Stimulated activated CD4-positive, alpha-beta T cell treated with anti-CD3 and anti-CD28 coated beads, TNF-alpha, amount 100 ng/mL, for 48 hours (primary cell): Measurements from ENCODE around the gene NDEL1.
"Not testable (repeated sequence)": the region's sequence is repeated elsewhere in the genome, so short reads cannot be mapped to it uniquely, and the experiment has no call there.

Experiments
- DNase-seq, 3 donors: peaks; one replicate each; pipeline ENCODE4 v3.0.0-alpha.2; 2020; ENCODE audit warnings: low read depth in 3 of 3

Gene NDEL1, protein sequence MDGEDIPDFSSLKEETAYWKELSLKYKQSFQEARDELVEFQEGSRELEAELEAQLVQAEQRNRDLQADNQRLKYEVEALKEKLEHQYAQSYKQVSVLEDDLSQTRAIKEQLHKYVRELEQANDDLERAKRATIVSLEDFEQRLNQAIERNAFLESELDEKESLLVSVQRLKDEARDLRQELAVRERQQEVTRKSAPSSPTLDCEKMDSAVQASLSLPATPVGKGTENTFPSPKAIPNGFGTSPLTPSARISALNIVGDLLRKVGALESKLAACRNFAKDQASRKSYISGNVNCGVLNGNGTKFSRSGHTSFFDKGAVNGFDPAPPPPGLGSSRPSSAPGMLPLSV

DNA sequence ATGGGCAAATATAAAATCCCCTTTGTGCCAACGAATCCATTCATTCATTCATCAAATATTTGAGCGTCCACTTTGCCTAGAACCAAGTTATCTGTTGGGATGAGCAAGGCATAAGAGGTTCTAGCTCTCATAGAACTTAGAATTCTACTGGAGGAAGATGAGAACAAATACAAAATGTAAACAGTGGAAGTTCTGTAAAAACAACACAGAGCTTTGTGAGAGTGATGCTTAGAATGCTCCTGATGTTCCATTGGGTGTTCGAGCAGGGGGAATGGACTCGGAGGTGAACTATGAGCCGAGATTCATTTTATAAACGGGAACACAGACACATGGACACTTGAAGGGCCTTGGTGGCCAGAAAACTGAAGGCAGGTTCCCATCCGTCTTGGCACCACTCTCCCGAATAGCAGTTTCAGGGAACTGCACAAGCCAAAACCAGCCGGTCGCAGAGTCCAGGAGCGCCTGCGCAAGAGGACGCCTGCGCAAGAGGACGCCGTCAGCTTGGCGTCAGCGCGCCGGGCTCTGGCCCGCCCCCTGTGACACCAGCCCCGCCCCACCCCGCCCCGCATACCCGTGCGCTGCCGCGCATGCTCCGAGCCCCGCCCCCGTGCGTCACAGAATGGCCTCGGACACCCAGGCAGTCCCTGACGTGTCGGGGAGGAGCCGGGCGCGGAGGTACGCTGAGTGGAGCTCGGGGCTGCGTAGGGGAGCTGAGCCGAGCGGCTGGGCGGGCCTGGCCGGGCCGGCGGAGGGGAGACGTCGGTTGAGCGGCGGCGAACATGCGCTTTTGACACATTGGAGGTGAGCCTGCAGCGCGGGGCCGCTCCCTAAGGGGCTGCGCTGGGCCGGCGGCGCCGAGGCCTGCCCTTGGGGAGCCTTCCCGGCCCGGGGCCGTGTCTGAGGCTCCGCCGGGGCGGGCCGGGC lies at the start of gene NDEL1:
Gene NDEL1 (plus strand): TSS at position 640 of the 924 bp plus-strand sequence. CDS start 8,388 bp downstream, outside the sequence.
- DNase-seq = peak; percentile 98 to 99 (median 98)

DNA sequence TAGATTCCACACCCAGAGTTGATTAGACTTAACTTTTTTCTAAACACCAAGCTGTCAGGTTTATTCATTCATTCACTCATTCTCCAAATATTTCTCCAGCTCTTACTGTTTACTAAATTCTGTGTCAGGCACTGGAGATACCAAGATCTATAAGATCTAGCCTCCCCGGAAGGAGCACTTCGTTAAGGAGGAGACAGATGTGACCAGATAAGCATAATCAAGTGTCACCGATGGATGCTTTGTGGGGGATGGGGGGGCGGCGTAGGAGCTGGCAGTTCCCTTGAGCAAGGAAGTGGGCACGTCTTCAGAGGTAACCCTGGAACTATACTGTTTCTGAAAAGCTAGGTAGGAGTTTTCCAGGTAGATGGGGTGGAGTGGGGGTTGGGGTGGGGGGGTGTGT lies 48.8 kb upstream of the NDEL1 start:
- DNase-seq = no peak

DNA sequence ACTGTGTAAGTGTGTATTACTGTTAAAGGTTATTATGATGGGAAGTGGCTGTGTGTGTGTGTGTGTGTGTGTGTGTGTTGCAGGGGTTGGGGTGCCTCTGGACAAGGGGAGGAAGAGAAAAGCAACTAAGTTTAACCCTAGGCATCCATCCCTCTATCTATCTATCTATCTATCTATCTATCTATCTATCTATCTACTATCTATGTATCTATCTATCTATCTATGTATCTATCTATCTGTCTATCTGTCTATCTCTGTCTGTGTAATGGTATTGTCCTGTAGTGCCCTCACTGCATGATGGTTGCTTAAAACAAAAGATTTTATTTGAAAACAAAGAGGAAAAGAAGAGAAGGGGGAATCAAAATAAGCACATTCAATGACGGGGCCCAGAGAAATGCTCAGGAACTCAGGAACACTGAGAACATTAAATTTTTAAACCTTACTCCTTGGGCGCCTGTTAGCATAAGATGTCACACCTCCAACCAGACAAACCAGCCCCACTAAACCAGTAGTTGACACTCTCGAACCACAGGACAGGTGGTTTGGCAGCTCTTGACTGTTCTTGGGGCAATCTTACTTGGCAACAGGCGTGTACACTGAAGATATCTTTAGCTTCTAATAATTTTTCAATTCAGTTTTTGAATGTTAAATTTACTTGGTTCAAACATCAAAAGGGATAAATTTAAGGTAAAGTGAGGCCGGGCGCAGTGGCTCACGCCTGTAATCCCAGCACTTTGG lies 47.6 kb upstream of the NDEL1 start:
- DNase-seq = no peak

DNA sequence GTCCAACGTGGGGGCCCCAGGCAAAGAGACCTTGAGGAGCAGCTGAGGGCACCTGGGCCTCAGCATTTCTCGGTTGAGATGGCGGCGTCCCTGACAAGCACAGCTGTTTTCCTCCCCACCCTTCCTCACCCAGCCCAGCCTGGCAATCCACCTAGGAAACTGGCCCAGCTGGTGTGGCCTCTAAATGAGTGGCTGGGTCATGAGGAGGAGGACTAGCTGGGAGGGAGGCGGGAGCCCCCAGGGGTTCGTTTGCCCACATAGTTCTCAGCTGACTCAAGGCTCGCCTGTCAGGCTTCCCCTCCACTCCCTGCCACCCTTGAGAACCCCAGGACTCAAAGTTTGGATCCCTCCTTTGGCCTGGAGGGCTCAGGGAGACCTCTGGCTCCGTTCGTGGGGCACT lies 44.0 kb upstream of the NDEL1 start:
- no peak for DNase-seq

DNA sequence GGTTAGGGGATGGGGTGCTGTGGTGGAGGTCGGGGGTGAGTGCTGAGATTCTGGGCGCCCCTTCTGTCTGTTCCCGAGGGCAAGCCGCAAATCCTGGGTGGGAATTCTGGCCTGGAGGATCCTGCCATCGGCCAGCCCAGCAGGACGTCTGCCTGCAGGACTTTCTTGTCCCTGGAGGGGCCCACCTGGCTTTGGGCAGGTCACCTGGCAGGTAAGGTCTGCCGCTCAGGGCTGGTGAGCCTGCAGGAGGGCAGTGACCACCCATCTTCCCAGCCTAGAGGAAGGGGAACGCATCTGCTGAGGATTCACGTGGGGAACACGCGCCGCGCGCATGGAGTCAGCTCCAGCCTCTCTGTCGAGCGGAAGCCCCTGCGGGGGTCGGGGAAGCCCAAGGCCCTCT lies 43.4 kb upstream of the NDEL1 start:
- no peak for DNase-seq

DNA sequence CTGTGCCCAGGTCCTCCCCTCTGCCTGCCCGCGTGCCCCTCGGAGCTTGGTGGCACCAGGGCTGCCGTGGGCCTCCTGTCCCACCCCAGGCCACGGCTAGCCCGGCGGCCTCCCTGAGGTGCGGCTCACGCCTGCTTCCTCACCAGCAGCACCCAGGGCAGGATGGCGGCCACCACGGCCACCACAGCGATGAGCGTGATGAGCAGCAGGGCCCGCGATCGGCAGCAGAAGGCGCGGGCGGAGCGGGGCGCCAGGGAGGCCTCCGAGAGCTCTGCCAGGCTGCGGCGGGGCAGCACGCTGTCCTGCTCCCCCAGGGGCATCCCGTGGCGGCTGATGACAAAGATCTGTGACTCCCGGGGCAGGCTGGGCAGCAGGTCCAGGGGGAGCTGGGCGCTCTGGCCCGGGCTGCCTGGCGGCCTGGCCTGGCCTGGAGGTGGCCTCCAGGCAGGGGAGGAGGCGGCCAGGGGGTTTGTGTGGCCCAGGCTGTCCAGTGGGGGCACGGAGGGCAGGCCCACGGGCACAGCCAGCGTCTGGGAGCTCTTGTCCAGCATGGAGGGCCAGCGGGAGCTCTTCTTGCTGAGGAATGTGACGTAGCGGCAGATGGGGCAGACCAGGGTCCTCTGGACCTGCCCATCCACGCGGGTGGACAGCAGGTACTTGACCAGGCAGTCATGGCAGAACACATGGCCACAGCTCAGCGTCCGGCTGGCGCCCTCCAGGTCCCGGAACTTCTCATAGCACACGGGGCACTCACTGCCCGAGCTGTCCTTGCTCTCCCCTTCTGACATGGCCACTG lies 42.8 kb upstream of the NDEL1 start:
- no peak for DNase-seq

DNA sequence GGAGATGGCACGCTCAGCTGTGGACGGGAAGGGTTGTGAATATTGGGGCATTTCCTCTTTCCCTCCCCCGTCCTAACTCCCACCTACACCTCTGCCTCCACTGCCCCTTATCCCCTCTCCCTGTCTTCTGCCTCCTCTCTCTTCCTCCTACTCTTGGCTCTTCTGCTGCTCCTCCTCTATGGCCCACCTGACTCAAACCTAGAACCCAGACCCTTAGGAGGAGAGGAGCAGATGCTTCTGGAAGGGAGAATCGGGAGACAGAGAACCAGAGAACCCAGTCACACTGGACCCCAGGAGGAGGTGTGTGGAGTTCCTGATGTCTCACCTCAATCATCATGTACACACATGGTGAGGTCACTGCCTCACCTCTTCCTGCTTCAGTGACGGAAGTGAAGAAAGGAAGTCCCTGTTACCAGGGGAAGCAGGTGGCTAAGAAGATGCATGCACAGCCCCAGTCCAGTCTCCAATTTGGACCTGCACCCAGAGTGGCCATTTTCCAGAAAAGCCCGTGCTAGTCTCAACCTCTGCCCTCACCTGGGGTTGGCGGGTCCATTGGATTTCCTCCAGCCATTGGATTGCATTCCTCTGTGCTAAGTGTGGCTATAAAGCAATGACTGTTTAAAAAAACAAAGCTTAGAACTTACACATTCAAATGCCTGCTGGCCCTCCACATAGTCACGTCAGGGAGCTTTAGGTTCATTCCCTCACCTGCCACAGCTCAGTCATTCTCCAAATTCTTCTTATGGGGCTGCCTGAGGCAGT lies 42.0 kb upstream of the NDEL1 start:
- DNase-seq = no peak

DNA sequence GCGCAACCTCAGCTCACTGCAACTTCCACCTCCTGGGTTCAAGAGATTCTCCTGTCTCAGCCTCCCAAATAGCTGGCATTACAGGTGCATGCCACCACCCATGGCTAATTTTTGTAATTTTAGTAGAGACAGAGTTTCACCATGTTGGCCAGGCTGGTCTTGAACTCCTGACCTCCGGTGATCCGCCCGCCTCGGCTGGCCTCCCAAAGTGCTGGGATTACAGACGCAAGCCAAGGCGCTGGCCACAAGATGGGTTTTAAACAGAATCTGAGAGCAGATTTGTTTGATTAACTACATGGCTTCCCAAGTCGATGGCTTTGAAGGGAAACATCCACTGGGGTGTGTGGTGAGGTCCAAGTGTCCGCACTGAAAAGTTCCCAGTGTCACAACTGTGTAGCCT lies 41.2 kb upstream of the NDEL1 start:
- not testable (repeated sequence) for DNase-seq

DNA sequence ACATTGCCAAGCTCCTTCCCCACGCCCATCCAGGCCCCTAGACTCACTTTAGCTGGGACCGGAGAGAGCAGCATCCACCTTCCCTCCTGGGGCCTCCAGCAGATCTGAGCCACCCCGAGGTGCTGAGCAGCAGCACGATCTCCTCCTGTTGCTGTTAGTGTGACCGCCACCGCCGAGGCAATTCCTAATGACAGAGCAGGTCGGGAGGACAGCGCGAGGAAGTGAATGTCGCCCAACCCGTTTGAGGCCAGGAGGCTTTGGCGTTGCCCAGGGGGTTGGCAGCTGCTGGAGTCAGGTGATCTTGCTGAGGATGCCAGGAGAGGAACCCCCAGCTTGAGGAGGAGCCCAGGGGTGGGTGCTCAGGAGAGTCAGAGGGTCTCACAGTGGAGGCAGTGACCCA lies 38.0 kb upstream of the NDEL1 start, which contains the start of gene RNF222:
Gene RNF222 (minus strand): TSS at position 192 of the 400 bp plus-strand sequence. CDS start 4,366 bp downstream, outside the sequence.
- DNase-seq = no peak

DNA sequence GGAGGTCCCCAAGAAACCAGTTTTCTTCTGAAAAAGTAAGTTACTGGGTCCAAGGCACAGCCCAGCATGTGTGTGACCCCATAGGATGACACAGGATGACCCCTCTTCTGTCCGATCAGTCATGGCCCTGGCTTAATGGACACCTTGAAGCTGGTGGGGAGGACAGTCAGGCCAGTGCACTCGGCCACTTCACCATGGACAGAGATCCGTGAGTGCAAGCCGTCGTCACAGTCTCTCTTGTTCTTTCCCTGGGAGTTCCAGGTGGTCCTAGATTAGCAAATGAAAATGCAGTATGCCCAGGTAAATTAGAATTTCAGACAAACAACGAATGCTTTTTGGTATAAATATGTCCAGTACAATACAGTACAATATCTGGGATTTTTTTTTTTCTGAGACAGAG lies 36.7 kb upstream of the NDEL1 start:
- no peak for DNase-seq

DNA sequence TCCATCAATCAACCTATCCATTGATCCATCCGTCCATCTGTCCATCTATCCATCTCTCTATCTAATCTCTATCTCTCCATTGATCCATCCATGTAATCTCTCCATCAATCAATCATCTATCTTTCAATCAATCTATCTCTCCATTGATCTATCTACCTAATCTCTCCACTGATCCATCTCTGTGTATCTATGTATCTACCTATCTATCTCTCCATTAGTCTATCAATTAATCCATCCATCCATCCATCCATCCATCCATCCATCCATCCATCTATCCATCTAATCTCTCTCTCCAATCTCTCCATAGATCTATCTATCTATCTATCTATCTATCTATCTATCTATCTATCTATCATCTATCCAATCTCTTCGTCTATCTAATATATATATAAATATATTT lies 34.6 kb upstream of the NDEL1 start:
- no peak for DNase-seq

DNA sequence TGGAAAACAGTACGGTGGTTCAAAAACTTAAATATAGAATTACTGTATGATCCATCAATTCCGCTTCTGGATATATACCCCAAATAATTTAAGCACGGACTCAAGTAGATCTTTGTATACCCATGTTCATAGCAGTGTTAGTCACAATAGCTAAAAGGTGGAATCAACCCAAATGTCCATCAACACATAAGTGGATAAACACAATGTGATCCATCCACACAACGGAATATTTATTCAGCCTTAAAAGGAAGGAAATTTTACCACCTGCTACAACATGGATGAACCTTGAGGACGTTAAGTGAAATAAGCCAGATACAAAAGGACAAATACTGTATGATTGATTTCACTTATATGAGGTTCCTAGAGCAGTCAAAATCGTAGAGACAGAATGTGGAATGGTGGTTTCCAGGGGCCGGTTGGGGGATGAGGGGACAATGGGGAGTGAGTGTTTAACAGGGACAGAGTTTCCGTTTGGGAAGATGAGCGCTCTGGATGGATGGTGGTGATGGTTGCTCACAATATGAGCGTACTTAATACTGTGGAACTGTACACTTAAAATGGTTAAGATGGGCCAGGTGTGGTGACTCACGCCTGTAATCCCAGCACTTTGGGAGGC lies 32.7 kb upstream of the NDEL1 start:
- no peak for DNase-seq

DNA sequence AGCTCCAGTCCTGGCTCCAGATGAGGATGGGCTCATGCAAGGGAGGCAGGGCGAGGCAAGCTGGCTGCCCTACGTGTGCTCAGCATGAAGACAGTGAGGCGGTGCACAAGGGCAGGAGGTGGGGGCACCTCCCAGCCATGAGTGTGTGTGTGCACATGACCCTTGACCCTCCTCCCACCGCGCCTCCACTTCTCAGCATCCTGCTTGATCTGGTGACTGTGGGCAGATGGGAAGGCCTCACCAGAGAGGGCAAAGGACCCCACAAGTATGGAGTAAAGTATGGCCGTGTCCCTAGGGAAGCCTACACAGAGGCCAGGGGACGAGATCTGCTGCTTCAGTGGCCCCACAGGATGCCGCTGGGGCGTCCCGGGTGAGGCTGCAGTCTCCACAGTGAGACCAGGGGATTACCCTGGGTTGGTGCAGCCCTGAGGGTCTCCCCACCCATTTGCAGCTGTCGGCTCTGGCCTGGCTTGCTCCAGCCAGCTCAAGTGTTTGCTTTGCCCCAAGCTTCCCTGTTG lies 30.1 kb upstream of the NDEL1 start:
- DNase-seq = no peak

DNA sequence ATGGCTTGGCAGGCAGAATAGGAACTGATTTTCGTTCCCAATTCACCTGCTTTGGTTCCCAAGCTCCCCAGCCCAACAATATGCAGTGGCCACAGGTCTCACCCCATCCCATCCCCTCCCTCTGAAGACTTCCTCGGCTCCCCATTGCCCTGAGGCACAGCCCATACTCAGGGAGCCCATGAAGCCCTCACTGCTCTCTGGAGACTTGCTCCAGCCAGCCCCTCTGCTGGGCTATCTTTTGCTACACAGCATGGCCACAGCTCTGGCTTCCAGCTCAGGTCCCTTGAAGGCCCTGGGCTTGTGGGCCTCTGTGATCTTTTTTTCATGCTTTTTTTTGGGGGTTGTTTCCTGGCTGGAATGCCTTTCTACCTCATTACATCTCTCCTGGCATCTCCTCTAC lies 29.5 kb upstream of the NDEL1 start:
- DNase-seq = no peak

DNA sequence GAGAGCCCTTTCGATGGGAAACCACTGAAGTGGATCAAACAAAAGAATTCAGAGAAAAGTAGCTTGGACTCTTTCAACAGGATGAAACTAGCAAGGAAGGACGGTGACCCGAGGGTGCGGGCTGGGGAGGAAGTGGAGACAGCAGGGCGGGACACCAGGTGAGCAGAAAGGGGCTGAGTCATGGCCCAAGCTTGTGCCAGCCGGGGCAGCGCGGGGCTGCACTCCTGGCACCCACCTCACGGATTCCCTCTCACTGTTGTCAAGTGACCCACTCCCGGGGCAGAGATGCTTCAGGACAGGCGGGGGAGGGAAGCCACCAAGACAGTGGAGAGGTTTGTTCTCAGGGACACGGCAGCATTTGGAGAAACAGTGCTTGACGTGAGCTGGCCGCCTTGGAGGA lies 27.3 kb upstream of the NDEL1 start:
- DNase-seq = no peak

DNA sequence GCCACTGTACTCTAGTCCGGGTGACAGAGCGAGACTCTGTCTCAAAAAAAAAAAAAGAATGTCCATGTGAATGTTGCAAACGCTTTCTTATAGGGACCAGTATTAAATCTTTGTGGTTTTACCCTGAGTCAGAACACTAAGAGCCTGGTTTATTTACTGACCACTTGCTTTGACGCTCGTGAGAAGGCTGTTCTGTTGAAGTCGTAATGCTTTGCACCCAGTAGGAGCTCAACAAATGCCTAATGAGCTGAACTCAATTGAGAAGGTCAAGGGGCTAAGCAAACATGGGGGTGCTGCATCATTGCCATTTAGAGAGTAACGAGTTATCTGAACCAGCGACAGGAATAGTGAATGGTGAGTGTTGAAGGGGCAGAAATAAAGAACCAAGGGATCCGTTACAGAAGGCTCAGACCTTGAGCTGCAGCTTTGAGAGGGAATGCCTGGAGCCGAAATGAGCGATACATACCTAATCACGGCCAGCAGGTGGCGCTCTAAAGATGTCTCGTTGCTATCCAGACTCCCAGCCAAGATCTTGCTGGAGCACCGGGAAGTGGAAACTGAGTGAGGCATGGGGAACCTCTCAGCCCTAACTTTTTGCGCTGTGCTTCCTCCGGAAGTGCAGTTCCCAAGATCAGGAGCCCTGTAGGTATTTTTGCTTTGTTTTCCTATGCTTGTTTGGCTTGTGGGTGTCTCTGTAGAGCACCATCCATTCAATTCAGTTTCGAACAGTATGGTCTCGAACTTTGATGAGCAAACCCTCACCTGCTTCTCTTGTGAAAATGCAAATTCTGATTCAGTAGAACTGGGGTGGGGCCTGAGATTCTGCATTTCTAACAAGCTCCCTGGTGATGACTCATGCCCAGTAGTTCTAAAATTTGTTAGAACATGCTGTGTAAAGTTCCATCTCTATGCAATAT lies 25.5 kb upstream of the NDEL1 start:
- peak; percentile 42 to 75 (median 70) for DNase-seq

DNA sequence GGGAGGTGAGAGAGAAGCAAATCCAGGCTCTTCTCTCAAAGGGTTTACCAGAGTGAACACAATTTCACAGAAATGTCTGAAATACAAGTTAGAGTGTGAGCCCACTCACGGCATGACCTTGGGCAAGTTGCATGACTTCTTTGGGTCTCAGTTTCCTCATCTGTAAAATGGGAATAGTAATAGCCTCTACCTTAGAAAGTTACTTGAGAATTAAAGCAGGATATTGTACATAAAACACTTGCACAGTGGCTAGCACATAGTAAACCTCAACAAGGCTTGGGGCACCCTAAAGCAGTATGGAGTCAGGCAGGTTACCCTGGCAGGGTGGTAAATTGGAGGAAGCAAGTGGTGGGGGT lies 24.8 kb upstream of the NDEL1 start:
- no peak for DNase-seq

DNA sequence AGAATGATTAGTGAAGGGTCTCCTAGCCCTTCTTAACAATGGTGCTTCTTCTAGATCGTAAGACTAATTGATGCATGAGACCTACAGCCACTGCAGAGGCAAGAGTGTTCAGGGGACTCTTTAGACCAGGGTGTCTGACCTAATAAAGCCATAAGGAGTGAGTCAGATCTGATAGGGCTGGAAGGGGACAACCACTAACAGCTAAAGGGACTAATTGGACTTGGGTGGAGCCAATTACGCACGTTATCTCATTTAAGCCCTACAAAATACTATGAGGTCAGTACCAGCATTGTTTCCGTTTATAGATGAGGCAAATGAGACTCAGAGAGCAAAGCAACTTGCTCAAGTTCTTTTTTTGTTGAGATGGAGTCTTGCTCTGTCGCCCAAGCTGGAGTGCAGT lies 23.6 kb upstream of the NDEL1 start:
- DNase-seq = no peak

DNA sequence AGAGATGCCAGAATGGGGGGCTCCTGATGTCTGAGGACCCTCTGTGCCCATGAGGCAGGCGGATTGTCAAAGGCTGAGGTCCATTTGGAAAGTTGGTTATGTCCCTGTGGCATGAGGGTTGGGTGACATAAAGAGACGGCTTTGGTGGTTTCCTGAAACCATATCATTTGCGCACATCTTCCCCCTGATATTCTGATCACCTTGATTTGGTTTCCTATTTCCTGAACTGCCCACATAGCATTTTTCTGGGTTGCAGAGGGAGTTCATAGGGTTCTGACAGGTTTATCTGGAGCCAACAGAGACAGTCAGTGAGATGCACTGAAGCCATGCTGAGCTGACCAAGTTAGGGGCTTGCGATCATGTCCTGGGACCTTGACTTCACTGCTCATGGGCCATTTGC lies 22.4 kb upstream of the NDEL1 start:
- no peak for DNase-seq
